Measurements from ENCODE around the gene FBXO45. TPM values are rescaled to one million over a fixed set of nuclear protein-coding genes. Genes with fewer than 3 reads are reported as not detected.

FBXO45 gene
- total and polyA plus RNA-seq, 9 of the 15 experiments (the other 6 are each of a cell fraction or from before 2014, with no cell fraction given) = 15.2 to 52.8 (median 37.0) TPM

GRCh38 chr3:196632046-196632751, 63.7 kb downstream of the FBXO45 start (continued):
- no peak for TF ChIP-seq RREB1 (CRISPR knock-in tag; IDR thresholded peaks at IDR 0.05)
- TF ChIP-seq IRF1 (CRISPR knock-in tag; IDR thresholded peaks at IDR 0.05; ENCODE audit: borderline replicate concordance) = no peak
- TF ChIP-seq ZNF507 (tag; conservative IDR thresholded peaks at IDR 0.05) = no peak
- peak; percentile 53 for TF ChIP-seq CBFA2T2 (conservative IDR thresholded peaks at IDR 0.05)
- TF ChIP-seq TBP (optimal IDR thresholded peaks at IDR 0.05; ENCODE audit: low read depth, low read length) = peak; percentile 75
- TF ChIP-seq USF1 (CRISPR knock-in tag; IDR thresholded peaks at IDR 0.05) = no peak
- TF ChIP-seq CLOCK (CRISPR knock-in tag; IDR thresholded peaks at IDR 0.05; ENCODE audit: borderline replicate concordance) = no peak
- TF ChIP-seq ZNF551 (CRISPR knock-in tag; IDR thresholded peaks at IDR 0.05) = no peak
- 0 out of 2 replicates have a peak, but pooled peaks have one; percentile 24 for TF ChIP-seq ZNF717 (CRISPR knock-in tag; IDR thresholded peaks at IDR 0.05)
- TF ChIP-seq ETS1 (conservative IDR thresholded peaks at IDR 0.05; ENCODE audit: control insufficient read depth, low read depth, low read length) = peak; percentile 76; the same call in 1 of the 2 replicates
- no peak for TF ChIP-seq ZNF184 (CRISPR knock-in tag; IDR thresholded peaks at IDR 0.05)
- no peak for TF ChIP-seq NFE2L1 (tag; IDR thresholded peaks at IDR 0.05; ENCODE audit: borderline replicate concordance, low read depth)
- peak; percentile 80 for TF ChIP-seq KAT7 (CRISPR knock-in tag; IDR thresholded peaks at IDR 0.05; ENCODE audit: borderline replicate concordance)
- TF ChIP-seq RCOR1 (IDR thresholded peaks at IDR 0.05; ENCODE audit: borderline replicate concordance in 1 of 2, low read depth in 2 of 2, low read length in 2 of 2) = peak; percentile 44 to 82; a peak in 3 of 4 replicates
